ENCODE measurements around the gene WNT3. TPM values are rescaled to one million over a fixed set of nuclear protein-coding genes. Genes with fewer than 3 reads are reported as not detected.

WNT3 gene
- total RNA-seq, 1 donor from 2014 or later, result 1.5 TPM

GRCh38 chr17:46733837-46734475 lies 84.5 kb downstream of the WNT3 start:
- H3K27me3 ChIP-seq, result no peaks in the 10 kb centered on the region
- no peak overlapping the region for H3K4me3 ChIP-seq
- DNase-seq (ENCODE audit: extremely low spot score in 2 of 2), result no peak
- TF ChIP-seq POLR2A (IDR thresholded peaks at IDR 0.05) (no peak), POLR2AphosphoS5 (IDR thresholded peaks at IDR 0.05; ENCODE audit: insufficient read depth in 1 of 2, low read depth in 1 of 2) (peak in 1 of 2 donors; percentile 46), CTCF (IDR thresholded peaks at IDR 0.05) (no peak)
- no peak overlapping the region for H3K27ac ChIP-seq
- no peaks in the 10 kb centered on the region for H3K36me3 ChIP-seq
- no peaks in the 10 kb centered on the region for H3K4me1 ChIP-seq
- H3K9me3 ChIP-seq, result no peaks in the 10 kb centered on the region
- intact Hi-C loops (cut with DNase I), result no loop called here

- no peak overlapping the region for H3K4me3 ChIP-seq
- H3K9me3 ChIP-seq, result no peaks in the 10 kb centered on the region
- no peak for DNase-seq (ENCODE audit: extremely low spot score in 2 of 2)
- no peak overlapping the region for H3K27ac ChIP-seq
- no peaks in the 10 kb centered on the region for H3K27me3 ChIP-seq
- H3K36me3 ChIP-seq, result no peaks in the 10 kb centered on the region
- intact Hi-C loops (cut with DNase I), result no loop called here
- H3K4me1 ChIP-seq, result no peaks in the 10 kb centered on the region
- TF ChIP-seq POLR2A (IDR thresholded peaks at IDR 0.05), result no peak
- TF ChIP-seq CTCF (IDR thresholded peaks at IDR 0.05), result no peak
- TF ChIP-seq POLR2AphosphoS5 (IDR thresholded peaks at IDR 0.05; ENCODE audit: insufficient read depth in 1 of 2, low read depth in 1 of 2), result no peak
Measured at GRCh38 chr17:46732754-46733398, 85.6 kb downstream of the WNT3 start.

GRCh38 chr17:46732160-46732559 lies 86.3 kb downstream of the WNT3 start:
- no peaks in the 10 kb centered on the region for H3K36me3 ChIP-seq
- TF ChIP-seq CTCF (IDR thresholded peaks at IDR 0.05) (no peak), POLR2A (IDR thresholded peaks at IDR 0.05) (no peak), POLR2AphosphoS5 (IDR thresholded peaks at IDR 0.05; ENCODE audit: insufficient read depth in 1 of 2, low read depth in 1 of 2) (no peak)
- no peak overlapping the region for H3K4me3 ChIP-seq
- DNase-seq (ENCODE audit: extremely low spot score in 2 of 2), result no peak
- no peaks in the 10 kb centered on the region for H3K4me1 ChIP-seq
- H3K27me3 ChIP-seq, result no peaks in the 10 kb centered on the region
- no peaks in the 10 kb centered on the region for H3K9me3 ChIP-seq
- intact Hi-C loops (cut with DNase I), result no loop called here
- H3K27ac ChIP-seq, result no peak overlapping the region

DNA sequence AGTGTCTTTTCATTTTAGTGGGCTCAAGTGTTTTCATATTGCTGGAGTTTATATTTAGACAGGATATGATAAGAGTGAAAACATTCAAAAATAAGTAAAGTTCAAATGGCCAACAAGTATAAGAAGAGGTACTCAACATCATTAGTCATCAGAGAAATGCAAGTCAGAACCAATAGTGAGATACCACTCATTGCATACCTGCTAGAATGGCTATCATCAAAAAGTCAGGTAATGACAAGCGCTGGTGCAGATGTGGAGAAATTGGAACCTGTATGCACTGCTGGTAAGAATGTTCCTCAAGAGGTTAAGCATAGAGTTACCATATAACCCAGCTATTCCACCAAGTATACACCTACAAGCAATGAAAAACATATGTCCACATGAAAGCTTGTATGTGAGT lies 87.8 kb downstream of the WNT3 start:
- TF ChIP-seq CTCF (IDR thresholded peaks at IDR 0.05), result no peak
- TF ChIP-seq POLR2AphosphoS5 (IDR thresholded peaks at IDR 0.05; ENCODE audit: insufficient read depth in 1 of 2, low read depth in 1 of 2), result no peak
- TF ChIP-seq POLR2A (IDR thresholded peaks at IDR 0.05), result no peak
- Histone ChIP-seq H3K27ac (no peak overlapping the region), H3K36me3 (no peaks in the 10 kb centered on the region), H3K9me3 (no peaks in the 10 kb centered on the region), H3K4me1 (no peaks in the 10 kb centered on the region), H3K27me3 (no peaks in the 10 kb centered on the region), H3K4me3 (no peak overlapping the region)
- intact Hi-C loops (cut with DNase I), result no loop called here
- DNase-seq (ENCODE audit: extremely low spot score in 2 of 2), result no peak

- Histone ChIP-seq H3K36me3 (no peaks in the 10 kb centered on the region), H3K27ac (no peak overlapping the region), H3K4me1 (no peaks in the 10 kb centered on the region), H3K27me3 (no peaks in the 10 kb centered on the region), H3K4me3 (no peak overlapping the region), H3K9me3 (no peaks in the 10 kb centered on the region)
- intact Hi-C loops (cut with DNase I), result no loop called here
- no peak for DNase-seq (ENCODE audit: extremely low spot score in 2 of 2)
- TF ChIP-seq POLR2A (IDR thresholded peaks at IDR 0.05) (no peak), POLR2AphosphoS5 (IDR thresholded peaks at IDR 0.05; ENCODE audit: insufficient read depth in 1 of 2, low read depth in 1 of 2) (no peak), CTCF (IDR thresholded peaks at IDR 0.05) (no peak)
Measured at GRCh38 chr17:46730026-46730425, 88.5 kb downstream of the WNT3 start.

Data from vagina (tissue), 2 donors.